GM19099 (cell line): ENCODE measurements around the gene SBK2.

Experiments
- POLR2A ChIP-seq: IDR thresholded peaks from 3 replicates; pipeline ENCODE4 v1.6.1; 2011; ENCODE audit warnings: low read depth; ENCODE audit not compliant: insufficient read length; ENCODE audit errors: extremely low read depth

The SBK2 gene

GRCh38 chr19:55498246-55498840 is 38.6 kb downstream of the SBK2 start:
- TF ChIP-seq POLR2A: no peak

- no peak for TF ChIP-seq POLR2A
Observed at GRCh38 chr19:55497763-55498162, 39.2 kb downstream of the SBK2 start.

GRCh38 chr19:55495646-55496349 is 41.1 kb downstream of the SBK2 start:
- TF ChIP-seq POLR2A: no peak

DNA sequence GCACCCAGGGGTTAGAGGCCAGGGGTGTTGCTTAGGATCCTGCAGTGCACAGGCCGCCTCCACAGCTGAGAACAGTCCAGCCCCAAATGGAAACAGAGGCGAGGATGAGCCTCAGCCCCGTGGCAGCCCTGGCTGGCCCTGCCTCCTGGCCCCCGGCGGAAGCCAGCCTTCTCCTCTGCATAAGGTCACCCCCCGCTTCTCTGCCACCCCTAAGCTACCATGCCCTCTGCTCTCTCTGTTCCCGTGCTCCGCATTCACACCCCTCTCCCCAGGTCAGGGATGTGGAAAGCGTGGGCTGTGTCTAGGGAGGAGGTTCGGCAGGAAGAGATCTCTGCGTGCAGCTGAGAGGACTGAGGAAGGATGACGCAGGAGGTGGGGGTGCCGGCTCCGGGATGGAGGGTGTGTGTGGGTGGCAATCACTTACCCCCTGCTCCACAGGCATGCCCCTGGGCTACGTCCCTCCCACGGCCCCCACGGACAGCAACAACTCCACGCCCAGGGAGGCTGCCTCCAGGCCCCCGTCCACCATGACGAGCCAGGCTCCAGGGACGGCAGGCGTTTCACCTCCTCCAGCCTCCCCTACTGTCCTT is 42.7 kb downstream of the SBK2 start:
- no peak for TF ChIP-seq POLR2A

- TF ChIP-seq POLR2A: no peak
Observed at GRCh38 chr19:55493645-55494171, 43.2 kb downstream of the SBK2 start.

- no peak for TF ChIP-seq POLR2A
Observed at GRCh38 chr19:55493052-55493644, 43.8 kb downstream of the SBK2 start.

DNA sequence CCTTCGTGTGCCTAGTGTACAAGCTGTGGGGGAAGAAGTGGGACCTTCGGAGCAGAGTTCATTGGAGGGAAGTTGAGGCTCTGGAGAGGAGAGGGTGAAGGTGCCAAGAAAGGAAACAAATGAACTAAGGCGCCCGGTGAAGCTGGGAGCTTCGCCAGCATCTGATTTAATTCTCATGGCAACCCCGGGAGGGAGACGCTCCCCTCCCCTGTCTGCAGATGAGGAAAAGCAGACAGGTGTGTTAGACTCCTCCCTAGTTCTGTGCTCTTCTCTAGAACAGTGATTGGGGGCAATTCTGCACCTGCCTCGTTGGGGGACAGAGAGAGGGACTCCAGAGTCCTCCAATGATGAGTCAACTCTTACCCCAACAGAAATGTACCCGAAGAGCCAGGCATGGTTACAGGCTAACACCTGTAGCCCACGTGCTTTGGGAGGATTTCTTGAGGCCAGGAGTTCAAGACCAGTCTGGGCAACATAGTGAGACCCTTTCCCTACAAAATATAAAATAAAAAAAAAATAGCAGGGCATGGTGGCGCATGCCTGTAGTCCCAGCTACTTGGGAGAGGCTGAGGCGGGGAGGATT is 44.5 kb downstream of the SBK2 start:
- TF ChIP-seq POLR2A: no peak

GRCh38 chr19:55491546-55492360 is 45.2 kb downstream of the SBK2 start:
- no peak for TF ChIP-seq POLR2A

DNA sequence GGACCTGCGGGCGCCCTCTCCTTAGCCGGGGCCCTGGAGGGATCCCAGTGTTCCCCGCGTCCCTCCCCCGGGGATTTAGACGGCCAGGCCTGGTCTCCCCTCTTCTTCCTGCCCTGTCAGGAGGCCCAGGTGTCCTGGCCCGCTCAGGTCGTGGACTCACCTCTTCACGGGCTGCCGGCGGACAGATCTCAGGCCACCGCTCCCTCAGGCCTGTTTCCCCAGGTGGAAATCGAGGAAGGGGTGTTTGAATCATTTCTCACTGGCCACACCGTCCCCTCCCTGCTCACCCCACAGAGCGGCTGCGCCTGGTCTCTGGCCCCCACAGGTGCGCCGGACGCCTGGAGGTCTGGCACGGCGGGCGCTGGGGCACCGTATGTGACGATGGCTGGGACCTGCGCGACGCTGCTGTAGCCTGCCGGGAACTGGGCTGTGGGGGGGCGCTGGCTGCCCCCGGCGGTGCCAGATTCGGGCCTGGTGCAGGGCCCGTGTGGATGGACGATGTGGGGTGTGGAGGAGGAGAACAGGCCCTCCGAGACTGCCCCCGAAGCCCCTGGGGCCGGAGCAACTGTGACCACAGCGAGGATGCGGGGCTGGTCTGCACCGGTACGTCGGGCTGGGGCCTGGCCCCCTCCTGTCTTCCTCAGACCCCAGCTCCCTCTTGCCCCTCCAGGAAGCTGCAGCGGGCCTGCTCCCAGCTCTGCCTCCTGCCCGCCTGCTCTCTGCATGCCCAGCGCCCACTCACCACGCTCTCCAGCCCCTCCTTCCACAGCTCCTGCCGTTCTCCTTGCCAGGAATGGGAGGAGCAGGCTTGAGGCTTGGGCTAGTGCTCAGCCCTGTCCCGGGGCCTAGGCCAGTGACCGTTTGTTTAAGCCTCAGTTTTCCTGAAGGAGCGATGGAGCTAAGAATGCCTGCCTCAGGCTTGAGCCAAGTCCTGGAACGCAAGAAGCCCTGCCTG is 46.2 kb downstream of the SBK2 start:
- TF ChIP-seq POLR2A: no peak

- no peak for TF ChIP-seq POLR2A
Observed at GRCh38 chr19:55489711-55490477, 47.0 kb downstream of the SBK2 start.

DNA sequence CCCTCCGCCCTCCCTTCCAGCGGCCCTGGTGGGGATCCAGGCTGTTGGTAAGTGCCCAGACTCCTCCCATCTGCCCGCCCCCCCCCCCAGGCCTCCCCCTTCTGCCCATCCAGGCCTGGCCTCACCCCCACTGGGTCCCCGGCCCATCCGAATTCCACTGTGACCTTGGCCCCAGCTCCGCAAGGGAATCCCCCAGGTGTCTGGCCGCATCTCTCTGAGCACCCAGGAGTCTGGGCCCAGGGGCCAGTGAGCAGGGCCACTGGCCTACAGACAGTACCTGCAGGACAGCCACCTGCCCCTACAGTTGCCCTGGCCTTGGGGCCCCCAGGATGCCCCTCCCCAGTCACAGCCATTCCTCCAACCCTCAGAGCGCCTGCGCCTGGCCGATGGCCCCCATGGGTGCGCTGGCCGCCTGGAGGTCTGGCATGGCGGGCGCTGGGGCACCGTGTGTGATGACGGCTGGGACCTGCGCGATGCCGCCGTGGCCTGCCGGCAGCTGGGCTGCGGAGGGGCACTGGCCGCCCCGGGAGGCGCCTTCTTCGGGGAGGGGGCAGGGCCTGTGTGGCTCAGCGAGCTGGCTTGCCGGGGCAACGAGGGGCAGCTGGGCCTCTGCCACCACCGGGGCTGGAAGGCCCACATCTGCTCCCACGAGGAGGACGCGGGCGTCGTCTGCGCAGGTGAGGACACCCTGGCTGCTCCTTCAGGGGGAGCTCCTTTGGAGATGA is 47.8 kb downstream of the SBK2 start:
- TF ChIP-seq POLR2A: no peak
